GM12891 (cell line): ENCODE data around the gene USP32.

Source experiments
- POLR2A ChIP-seq: IDR thresholded peaks from 2 replicates; pipeline ENCODE4 v1.6.1; 2011; ENCODE audit warnings: low read depth, low read length, control low read depth
- POLR2AphosphoS5 ChIP-seq: IDR thresholded peaks from 2 replicates; pipeline ENCODE4 v1.6.1; 2011; ENCODE audit warnings: low read depth, low read length, control low read depth
- POU2F2 ChIP-seq: IDR thresholded peaks from 2 replicates; pipeline ENCODE4 v1.6.1; 2011; ENCODE audit warnings: low read depth, mild to moderate bottlenecking, control low read depth, low read length, moderate library complexity
- SPI1 ChIP-seq: IDR thresholded peaks from 2 replicates; pipeline ENCODE4 v1.6.1; 2011; ENCODE audit warnings: low read depth, low read length, control low read depth
- TAF1 ChIP-seq: IDR thresholded peaks from 2 replicates; pipeline ENCODE4 v1.6.1; 2011; ENCODE audit warnings: low read depth, low read length, control low read depth

DNA sequence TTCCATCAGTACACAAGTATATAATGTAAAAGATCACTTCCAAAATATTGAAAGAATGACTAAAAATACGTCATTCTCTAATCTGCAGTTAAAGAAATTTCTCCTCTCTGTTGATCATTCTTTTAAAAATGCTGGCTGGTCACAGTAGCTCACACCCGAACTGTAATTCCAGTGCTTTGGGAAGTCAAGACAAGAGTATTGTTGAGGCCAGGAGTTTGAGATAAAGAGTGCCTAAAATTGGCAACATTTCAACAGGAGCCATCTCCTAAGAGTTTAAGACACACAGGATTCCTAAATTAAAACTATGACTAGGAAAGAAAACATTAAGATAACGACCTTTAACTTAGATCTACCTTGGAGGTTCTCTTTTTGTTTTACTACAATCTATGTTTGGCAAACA is 4.5 kb upstream of the USP32 start:
- no peak for TF ChIP-seq POLR2AphosphoS5
- no peak for TF ChIP-seq TAF1
- TF ChIP-seq POLR2A = no peak
- no peak for TF ChIP-seq SPI1
- no peak for TF ChIP-seq POU2F2
